Stimulated activated CD4-positive, alpha-beta T cell treated with anti-CD3 and anti-CD28 coated beads, TNF-alpha, amount 100 ng/mL, for 1 hour (primary cell): ENCODE measurements around the gene ADARB2.

Experiments used
- DNase-seq, 3 donors: peaks; one replicate each; pipeline ENCODE4 v3.0.0-alpha.2; 2020; ENCODE audit warnings: low read depth in 3 of 3, low spot score in 1 of 3

The ADARB2 gene

DNA sequence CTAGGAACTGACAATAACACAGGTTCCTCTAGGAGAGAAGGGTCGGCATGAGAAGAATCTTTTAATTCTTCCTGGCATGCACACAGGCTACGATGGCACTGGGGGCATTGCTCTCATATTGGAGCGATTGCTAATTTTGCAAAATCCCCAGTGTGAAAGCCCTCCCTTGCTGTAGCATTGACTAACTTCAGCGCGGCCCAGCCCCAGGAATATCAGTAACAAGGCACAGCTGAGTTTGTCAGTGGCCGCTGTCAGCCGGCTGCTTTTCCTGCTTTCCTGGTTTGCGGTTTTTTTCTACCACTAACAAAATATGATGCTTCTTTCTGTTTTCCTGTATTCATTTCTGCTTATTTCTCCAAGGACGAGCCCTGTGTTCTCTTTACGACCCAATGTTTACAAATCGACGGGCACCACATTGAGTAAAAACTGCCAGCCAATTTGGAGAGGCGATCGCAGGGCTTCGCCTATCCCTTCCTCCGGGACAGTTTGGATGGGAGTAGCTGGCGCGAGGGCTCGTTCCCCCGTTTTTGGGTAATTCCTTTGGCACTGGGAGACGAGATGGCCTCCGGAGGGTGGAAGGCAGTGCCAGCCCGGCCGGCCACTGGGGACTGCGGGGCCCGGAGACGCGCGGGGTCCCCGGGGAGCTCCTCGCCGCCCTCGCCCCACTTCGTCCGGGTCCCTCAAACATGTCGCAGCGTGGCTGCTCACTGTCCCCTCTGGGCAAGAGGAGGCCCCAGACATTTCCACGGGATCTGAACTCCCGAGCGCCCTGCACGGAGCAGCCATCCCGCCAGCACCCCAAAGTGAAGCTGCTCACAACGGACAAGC, 967 bp downstream of the ADARB2 start:
- no peak for DNase-seq

GRCh38 chr10:1735562-1735961, 1.8 kb downstream of the ADARB2 start:
- DNase-seq, result no peak

DNA sequence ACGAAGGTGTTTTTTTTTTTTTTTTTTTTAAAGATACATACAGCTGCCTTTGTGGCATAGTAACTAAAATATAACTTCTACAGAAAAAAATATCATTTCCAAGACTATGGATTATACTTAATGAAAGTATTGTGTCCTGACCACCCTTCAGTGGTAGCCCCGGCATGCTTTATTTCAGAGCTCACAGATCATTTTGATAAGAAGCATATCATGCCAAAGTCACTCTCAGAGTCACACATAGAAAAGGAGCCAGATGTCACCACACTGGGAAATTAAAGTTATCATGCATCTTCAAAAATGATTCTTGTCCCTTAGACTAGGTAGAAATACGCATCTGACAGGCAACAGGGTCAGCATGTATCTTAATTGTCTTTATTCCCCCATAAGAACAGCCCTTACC, 3.0 kb downstream of the ADARB2 start:
- no peak for DNase-seq

DNA sequence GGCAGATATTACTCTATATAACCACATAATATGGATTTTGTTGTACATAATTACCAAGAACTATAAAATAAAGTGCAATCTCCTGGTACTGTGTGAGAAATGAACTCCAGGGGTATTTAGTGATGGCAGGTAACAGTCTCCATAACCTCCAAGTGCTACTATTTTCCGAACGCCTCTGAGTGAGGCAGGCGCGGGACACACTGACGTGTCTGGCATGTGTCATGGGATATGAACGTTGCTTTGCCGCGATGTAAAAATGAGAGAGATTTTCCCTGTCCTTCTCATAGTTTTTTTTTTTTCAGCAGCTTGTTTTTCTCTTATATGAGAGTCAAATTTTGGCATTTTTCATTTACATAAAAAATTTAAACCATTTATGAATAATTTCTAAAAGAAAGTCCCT, 3.6 kb downstream of the ADARB2 start:
- DNase-seq, result no peak

DNA sequence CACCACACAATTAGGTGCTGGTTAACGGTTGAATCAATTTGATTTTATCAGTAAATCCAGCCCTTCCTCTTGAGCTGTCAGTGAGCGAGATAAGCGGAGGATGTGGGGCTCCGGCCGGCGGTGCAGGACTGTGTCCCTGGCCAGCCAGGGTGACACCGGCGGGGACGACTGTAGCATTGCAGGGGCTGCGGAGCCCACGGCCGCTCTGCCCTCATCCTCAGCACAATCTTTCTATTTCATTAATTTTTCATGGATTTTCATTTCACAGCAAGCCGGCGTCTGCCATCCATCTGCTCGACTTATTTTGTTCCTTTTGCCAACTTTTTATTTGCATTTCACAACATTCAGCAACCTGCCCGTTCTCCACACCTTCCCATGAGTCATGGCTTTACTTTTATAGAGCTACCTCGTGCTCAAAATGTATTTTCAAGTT, 4.7 kb downstream of the ADARB2 start:
- no peak for DNase-seq

- DNase-seq, result no peak
Observed at GRCh38 chr10:1731592-1731991, 5.7 kb downstream of the ADARB2 start.

DNA sequence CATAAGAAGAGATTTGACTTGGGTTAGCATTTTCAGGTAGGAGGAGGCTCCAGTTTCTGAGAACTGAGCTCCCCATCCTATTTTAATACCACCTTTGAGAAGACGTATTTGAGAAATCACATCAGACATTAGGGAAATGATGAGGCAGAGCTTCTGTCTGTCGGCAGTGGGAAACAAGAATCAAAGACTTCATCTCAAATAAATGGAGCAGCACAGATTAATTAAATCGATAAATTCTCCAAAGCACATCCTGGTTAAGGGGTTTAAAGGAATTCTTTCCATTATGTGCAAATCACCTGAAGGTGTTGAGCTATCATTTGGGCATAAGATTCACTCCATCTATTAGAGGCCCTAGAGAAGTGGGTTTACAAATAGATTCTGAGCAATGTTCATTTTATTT, 7.6 kb downstream of the ADARB2 start:
- no peak for DNase-seq

DNA sequence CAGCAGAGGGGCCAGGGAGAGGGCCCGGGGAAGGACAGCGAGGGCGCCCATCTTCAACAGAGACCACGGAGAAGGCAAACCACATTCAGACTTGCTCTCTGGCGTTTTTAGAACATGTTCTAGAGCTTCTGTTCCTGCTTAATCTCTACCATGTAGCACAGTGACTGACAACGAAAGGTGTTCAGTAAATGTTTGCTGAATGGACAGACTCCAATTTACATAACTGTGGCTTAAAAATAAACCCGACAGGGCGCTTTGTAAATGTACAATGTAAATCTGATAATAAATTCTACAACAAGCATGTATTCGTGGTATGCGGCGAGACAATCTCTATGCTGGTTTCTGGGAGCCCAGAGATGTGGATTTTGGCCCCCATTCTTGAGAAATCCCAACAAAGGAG, 10.5 kb downstream of the ADARB2 start:
- DNase-seq, result no peak

- DNase-seq, result no peak
Observed at GRCh38 chr10:1724921-1725488, 12.3 kb downstream of the ADARB2 start.

- DNase-seq, result no peak
Observed at GRCh38 chr10:1716839-1717238, 20.5 kb downstream of the ADARB2 start.

GRCh38 chr10:1715821-1716220, 21.5 kb downstream of the ADARB2 start:
- peak in 1 of 3 donors; percentile 4 for DNase-seq

- DNase-seq, result no peak
Observed at GRCh38 chr10:1712944-1713671, 24.2 kb downstream of the ADARB2 start.

GRCh38 chr10:1712314-1712713, 25.0 kb downstream of the ADARB2 start:
- no peak for DNase-seq

DNA sequence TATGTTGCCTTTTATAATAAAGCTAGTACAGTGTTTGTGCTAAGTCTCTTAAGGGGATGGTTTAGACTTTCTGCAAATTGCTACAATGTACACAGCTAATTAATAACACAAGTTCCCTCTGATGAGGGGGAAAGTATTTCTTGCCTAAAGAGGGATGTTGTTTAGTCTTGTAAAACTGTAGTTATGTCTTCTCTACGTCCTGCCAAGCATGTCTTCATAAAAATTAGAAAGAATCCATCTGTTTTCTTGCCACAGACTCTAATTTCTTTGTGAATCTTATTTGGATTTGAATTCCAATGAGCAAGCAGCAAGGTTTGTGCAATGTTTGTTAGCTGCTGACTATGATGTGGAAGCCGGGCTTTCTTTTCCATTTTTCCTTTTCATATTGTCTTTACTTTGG, 28.2 kb downstream of the ADARB2 start:
- no peak for DNase-seq

GRCh38 chr10:1708746-1709145, 28.6 kb downstream of the ADARB2 start:
- no peak for DNase-seq

DNA sequence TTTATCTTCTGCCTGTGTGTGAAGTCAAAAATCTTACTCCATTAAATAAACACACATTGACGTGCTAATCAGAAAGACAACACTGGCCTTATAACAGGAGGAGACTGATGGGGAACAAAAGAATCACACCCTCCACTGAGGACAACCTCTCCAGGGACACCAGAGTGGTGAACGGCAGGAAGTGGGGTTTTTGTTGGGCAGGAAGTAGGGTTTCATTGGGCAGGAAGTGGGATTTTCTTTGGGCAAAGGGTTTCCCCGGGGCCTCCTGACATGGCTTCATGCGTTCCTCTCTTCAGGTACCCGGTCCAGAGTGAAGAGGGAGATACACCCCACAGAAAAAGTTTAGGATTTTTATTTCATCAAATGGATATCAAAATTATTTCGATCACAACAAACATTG, 30.6 kb downstream of the ADARB2 start:
- DNase-seq, result no peak

DNA sequence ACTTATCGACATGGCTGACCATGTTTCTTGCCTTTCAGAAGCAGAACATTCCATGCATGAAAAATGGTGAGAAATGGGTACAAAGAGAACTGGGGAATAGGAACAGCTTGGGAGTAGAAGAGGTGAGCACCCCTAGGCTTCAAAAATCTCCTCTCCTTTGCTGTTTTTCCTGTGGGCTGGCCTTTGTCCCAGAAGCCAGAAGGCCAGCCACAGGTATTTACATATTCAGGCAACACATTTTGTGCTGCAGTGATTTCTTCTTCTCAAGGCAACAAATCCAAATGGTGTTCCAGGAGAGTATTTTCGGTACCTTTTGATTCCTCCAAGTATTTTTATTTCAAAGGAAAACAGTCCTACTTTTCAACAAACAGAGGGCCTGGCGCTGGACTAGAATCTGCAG, 31.1 kb downstream of the ADARB2 start:
- no peak for DNase-seq

GRCh38 chr10:1698185-1698584, 39.1 kb downstream of the ADARB2 start:
- DNase-seq, result no peak

GRCh38 chr10:1696106-1696505, 41.2 kb downstream of the ADARB2 start:
- DNase-seq, result no peak

DNA sequence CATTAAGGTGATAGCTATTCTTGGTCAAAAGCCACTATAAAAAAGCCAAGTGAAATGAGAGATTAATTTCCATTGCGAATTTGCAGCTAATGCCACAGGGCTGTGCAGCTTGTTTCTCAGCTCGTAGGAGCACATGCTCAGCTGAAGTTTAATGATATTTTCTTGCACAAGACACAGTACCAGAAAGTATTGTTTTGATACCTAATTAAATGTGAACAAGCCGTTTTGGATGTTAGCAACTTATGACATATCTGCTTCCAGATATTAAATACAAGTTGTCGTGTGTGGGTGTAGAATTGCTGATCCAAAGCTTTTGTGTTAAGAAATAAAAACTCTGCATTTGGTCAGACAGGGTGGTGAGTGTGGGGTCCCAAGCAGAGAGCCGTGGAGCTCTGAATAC, 47.2 kb downstream of the ADARB2 start:
- DNase-seq, result no peak

- DNase-seq, result no peak
Observed at GRCh38 chr10:1688531-1688930, 48.8 kb downstream of the ADARB2 start.

DNA sequence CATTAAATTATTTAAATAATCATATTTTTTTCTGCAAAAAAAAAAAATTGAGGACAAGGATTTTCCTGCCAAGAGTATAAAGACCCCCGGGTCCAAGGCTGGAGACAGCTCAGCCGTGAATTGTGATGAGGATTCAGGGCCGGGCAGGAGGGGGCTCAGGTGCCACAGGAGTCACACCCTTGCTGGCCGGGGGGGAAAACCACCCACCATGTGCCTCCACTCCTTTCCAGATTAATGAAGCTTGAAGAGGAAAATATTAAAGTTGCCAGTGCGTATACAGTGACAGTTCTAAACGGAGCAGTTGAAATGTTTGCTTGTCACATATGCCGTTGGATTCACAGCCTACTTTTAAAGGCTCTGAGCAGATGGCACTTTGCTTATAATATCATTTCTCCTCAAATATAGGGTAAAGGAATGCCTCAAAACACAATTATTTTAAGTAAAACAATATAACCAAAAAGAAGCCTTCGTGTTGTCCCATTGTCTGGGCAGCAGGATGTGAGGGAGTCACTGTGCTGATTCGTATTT, 49.6 kb downstream of the ADARB2 start:
- DNase-seq, result no peak
